ENCODE measurements around the gene CPT1A.
A peak's percentile ranks its signal among the peaks of the same experiment; 100 is the strongest.

CPT1A gene

GRCh38 chr11:68783216-68783821 is 58.4 kb downstream of the CPT1A start:
- DNase-seq: no peak

DNA sequence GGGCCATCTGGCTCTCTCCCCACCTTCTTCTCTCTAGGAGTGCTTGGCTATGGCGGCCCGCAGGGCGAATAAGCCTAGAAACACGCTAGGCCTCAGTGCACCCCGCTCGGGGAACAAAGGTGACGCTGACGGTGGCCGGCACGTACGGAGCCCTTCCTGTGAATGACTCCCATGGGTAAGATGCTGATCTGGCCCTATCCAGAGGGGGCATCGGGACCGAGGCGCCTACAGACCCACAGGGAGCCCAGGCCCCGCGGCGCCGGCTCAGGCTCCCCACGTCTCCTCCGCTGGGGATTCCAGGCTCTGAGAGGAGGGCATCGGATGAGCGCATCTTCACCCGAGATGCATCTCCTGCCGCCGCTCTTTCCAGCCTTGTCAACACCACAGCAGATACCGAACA is 59.0 kb downstream of the CPT1A start:
- no peak for DNase-seq

DNA sequence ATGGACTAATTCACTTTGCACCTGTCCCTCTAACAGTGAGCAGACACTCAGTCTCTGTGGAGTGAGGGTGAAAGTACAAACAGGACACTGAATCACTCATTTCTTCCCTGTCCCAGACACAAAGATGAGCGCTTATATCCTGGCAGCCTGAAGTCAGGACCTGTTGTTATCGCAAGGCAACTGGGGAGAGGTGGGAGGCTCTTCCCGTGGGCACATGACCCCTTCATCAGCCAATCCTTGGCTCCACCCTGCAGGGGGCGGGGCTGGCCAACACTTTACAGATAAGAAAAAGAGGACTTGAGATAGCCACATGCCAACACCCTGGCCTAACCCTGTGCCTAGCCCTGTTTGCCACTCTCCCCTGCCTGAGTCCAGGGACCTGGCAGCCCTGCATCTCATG is 60.9 kb downstream of the CPT1A start:
- no peak for DNase-seq

DNA sequence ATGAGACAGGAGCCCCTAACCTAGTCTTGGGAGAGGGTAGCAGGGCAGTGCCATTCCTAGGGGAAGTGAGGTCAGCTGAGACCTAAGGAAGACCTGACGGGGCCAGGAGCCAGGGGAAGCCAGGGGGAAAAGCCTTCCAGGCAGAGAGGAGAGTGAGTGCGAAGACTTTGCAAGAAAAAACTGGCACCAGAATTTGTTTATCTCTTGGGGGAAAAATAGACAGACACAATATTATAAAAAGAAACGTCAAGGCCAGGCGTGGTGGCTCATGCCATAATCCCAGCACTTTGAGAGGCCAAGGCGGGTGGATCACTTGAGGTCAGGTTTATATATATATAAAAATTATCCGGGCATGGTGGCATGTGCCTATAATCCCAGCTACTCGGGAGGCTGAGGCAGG is 63.5 kb downstream of the CPT1A start:
- no peak for DNase-seq

DNA sequence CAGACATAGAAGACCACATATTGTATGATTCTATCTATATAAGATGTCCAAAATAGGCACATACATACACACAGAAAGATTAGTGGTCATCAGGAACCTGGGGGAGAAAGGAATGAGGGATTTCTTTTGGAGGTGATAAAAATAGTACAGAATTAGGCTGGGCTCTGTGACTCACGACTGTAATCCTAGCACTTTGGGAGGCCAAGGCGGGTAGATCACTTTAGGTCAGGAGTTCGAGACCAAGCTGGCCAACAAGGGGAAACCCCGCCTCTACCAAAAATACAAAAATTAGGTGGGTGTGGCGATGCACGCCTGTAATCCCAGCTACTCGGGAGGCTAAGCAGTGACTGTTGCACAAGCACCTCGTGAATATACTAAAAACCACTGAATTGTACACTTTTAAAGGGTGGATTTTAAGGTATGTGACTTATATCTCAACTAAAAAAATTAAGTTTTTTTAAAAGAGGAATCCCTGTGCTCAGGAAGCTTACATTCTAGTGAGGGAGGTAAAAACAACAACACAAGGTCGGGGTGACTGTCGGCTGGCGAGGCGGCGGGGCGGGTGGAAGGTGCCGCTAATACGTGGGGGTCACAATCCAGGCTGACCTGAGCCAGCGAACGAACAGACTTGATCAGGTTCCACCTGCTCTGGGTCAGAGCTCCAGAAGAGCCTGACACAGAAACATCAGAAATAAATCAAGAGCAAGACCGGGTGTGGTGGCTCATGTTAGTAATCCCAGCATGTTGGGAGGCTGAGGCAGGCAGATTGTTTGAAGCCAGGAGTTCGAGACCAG is 65.1 kb downstream of the CPT1A start:
- DNase-seq: no peak

DNA sequence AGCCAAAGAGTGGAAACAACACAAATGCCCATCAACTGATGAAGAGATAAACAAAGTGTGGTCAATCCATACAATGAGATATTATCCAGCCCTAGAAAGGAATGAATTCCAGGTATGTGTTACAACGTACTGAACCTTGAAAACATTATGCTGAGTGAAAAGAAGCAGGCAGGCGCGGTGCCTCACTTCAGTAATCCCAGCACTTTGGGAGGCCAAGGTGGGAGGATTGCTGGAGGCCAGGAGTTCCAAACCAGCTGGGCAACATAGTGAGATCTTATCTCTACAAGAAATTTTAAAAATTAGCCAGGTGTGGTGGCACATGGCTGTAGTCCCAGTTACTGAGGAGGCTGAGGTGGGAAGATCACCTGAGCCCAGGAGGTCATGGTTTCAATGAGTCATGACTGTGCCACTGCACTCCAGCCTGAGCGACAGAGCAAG is 65.7 kb downstream of the CPT1A start:
- DNase-seq: no peak

DNA sequence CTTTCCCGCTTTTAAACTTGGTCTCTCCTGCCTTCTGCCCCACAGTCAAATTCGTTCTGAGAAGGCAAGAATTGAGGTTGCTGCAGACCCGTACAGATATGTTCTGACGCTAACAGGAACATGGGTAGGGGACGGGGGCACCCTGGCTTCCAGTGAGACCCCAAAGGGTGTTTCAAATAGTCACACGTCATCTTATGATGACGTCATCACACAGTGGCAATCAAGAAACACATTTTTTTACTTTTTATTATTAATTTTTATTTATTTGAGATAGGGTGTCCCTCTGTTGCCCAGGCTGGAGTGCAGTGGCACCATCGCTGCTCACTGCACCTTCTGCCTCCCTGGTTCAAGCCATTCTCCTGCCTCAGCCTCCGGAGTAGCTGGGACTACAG is 67.5 kb downstream of the CPT1A start:
- no peak for DNase-seq

DNA sequence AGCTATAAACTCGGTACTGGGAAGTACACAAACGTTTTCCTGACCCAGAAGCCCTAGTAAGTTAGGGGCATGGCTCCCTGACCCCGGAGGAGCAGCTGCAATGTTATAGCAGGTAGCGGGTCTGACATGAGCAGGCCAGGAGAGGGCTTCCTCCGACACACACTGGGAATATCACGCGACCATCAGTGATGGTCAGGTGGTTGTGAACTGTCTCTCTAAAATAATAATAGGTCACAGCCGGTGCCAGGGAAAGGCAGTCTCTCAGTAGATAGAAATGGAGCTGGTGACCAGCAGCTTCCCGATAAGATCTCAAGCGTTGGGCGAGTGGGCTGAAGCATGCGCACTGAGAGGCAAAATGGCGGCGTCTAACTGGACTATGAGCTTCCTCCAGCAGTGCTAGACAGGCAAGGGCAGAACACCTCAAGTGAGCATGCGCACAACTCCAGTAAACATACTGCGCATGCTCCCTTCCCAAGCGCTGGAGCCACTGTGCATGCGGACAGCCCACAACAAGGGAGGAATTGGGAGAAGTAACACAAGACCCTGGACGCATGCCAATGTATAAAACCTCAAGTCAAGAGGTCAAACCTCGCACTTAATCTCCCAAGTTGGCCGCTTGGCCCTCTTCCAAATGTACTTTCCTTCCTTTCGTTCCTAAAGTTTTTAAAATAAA is 68.1 kb downstream of the CPT1A start:
- DNase-seq: no peak

DNA sequence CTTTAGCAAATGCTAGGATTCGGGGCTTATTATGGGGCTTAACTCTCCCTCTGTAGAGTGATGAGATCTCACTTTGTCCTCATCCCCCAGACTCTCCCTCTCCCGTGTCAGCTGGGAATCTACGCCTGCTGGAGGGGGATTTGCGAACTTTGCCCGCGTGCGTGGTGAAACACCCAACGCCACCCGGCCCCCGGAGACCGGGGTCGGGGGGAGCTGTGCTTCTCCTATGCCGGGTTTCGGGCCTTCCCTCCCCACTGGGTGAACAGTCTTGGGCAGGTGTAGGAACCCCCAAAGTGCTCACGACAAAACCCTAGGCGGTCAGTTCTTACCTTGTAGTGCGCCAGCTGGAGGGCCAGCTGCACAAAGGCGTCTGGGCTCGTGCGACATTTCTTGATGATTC is 68.8 kb downstream of the CPT1A start:
- no peak for DNase-seq

- DNase-seq: no peak
These were observed 70.9 kb downstream of the CPT1A start for GRCh38 chr11:68770781-68771180.

GRCh38 chr11:68767672-68768071 is 74.0 kb downstream of the CPT1A start:
- no peak for DNase-seq

- DNase-seq: no peak
These were observed 74.9 kb downstream of the CPT1A start for GRCh38 chr11:68766786-68767185.

DNA sequence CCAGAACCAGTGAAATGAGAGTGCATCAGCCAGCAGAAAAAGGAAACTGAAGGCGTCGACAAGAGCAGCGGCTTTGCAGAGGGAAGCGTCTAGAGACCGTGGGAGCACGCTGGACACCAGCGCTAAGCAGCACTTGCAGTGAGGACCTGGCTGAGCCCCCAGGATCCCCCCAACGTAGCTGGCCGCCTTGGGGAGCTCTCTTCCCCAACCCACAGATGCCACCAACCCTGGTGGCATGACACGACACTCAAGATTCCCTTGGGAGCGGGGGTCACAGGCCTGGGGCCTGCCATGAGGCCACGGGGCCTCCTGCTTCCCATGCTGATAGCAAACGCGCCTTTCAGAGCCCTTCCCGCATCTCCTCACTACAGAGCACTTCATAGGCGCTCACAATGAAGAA is 77.0 kb downstream of the CPT1A start:
- DNase-seq: no peak

- no peak for DNase-seq
These were observed 77.6 kb downstream of the CPT1A start for GRCh38 chr11:68763926-68764657.

- DNase-seq: no peak
These were observed 78.5 kb downstream of the CPT1A start for GRCh38 chr11:68763181-68763721.

DNA sequence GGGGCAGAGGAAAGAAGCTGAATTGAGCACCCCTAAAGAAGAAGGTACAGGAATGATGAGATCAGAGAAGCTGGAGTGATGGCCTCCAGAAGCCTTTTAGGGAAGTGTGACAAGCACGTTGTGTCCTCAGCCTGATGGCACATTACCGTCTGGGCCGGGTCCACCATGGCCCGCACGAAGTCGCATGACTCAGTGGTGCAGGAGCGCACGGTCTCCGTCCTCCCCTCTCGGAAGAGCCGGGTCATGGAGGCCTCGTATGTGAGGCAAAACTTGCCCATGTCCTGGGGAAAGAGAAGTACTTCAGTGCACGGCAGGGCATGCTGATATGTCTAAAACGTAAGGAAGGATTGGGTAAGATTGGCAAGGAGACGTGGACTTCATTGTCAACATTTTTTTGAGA is 79.2 kb downstream of the CPT1A start:
- no peak for DNase-seq

- no peak for DNase-seq
These were observed 79.9 kb downstream of the CPT1A start for GRCh38 chr11:68761801-68762200.

DNA sequence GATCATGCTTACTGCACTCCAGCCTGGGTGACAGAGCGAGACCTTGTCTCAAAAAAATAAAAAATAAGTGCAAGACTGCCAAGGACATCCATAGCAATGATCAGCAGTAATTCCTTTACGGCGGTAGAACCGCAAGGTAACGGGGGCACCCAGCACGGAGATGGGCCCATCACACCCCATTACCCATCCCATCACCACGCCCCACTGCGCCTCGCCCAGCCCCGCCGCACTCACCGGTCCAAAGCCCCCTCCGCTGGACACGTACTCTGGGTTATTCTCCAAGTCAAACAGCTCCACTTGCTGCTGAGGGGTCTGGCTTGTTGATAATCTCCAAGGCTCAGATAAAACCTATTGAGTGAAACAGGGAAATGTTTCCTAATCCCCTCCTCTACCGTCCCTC is 81.7 kb downstream of the CPT1A start:
- no peak for DNase-seq

DNA sequence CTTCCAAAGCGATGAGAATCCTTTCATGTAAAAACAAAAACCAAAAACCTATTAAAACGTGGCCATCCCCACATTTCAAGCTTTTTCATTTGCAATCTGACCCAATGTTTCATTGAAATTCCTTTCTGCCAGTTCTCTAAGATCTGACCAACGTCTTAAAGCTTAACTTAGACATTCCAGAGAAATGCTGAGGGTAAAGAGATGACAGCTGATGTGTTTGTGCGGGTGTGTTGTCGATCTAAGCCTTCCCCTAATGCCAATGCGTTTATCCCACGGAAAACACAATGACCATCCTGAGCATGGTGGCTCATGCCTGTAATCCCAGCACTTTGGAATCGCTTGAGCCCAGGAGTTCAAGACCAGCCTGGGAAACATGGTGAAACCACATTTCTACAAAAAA is 84.0 kb downstream of the CPT1A start:
- DNase-seq: no peak

DNA sequence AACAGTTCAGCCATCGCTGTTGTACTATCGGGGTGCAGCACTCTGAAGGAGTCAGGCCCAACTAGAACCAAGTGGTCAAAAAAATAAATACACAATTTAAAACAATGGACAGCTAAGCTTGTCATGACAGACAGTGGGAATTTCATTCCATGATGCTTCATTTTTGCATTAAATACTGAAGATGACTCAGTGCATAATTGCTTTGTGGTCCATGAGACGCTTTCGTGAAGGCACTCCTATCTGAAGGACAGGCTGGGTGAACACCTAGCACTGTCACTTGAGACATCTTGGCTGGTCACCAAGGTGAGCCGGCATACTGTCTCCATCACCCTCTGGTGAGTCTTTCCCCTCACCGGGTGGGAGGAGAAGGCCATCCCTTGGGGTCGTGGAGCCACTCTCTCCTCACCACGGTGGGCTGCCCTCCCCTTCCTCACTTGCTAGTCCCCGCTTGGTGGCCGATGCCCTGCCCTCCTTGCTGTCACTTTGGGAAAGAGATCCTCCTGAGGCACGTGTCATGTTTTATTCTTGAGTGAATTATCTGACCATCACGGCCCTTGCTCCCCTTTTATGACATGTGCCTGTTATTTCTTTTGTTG is 85.4 kb downstream of the CPT1A start:
- DNase-seq: no peak

DNA sequence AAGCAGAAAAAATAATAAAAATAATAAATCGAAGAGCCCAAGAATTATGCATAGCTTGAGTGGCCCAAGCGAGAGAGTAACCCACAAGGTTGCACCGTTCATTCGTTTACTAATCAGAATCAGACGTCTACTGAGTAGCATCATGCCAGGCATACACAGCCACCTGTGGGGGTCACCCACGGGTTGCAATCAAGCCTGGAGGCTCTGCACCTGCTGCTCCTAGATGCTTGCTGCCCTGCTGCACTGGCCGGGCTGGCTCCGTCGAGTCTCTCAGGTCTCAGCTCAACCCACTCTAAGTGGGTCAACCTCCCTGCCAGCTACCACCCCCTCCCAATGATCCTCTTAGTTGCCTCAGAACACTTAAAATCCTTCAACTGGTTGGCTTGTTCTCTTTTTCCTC is 88.4 kb downstream of the CPT1A start:
- DNase-seq: no peak

GRCh38 chr11:68751331-68751856 is 90.3 kb downstream of the CPT1A start, which contains the start of gene TESMIN:
Gene TESMIN, minus strand, starts transcription at chr11:68751520. Its CDS starts 860 bp downstream, at chr11:68750660.
- DNase-seq: peak; percentile 92

DNA sequence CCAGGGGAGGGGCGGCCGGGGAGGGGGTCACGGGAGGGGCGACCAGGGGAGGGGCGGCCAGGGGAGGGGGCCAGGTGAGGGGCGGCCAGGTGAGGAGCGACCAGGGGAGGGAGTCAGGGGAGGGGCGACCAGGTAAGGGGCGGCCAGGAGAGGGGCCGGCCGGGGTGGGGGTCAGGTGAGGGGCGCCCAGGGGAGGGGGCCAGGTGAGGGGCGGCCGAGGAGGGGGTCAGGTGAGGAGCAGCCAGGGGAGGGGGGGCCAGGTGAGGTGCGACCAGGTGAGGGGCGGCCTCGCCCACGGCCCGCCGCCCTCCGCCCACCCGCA is 90.8 kb downstream of the CPT1A start:
- DNase-seq: no peak
